Trophoblast cell (in vitro differentiated cells and primary cell): ENCODE data around the gene HPS5.
A peak's percentile ranks its signal among the peaks of the same experiment; 100 is the strongest.
"Not testable (repeated sequence)": the region's sequence is repeated elsewhere in the genome, so short reads cannot be mapped to it uniquely, and the experiment has no call there.

Source experiments
- DNase-seq, 2 donors: peaks; one replicate each; pipeline ENCODE4 v3.0.0-alpha.2; 2016
- H2AFZ ChIP-seq: 2 replicates; pipeline ENCODE4 v1.6.1; 2013; ENCODE audit warnings: low read length, moderate library complexity, mild to moderate bottlenecking; ENCODE audit not compliant: insufficient read depth, poor library complexity
- H2AK5ac ChIP-seq: 2 replicates; pipeline ENCODE4 v1.6.1; 2013; ENCODE audit warnings: mild to moderate bottlenecking, low read length
- H2BK120ac ChIP-seq: 2 replicates; pipeline ENCODE4 v1.6.1; 2013; ENCODE audit warnings: low read length, mild to moderate bottlenecking, moderate library complexity; ENCODE audit not compliant: insufficient read depth, poor library complexity
- H2BK12ac ChIP-seq: 2 replicates; pipeline ENCODE4 v1.6.1; 2013; ENCODE audit warnings: mild to moderate bottlenecking, low read length, moderate library complexity
- H2BK5ac ChIP-seq: 2 replicates; pipeline ENCODE4 v1.6.1; 2013; ENCODE audit warnings: low read length, low read depth, moderate library complexity, mild to moderate bottlenecking; ENCODE audit not compliant: poor library complexity
- H3K14ac ChIP-seq: 2 replicates; pipeline ENCODE4 v1.6.1; 2013; ENCODE audit warnings: mild to moderate bottlenecking, low read length
- H3K18ac ChIP-seq: 2 replicates; pipeline ENCODE4 v1.6.1; 2013; ENCODE audit warnings: mild to moderate bottlenecking, low read length
- H3K23ac ChIP-seq: 2 replicates; pipeline ENCODE4 v1.6.1; 2013; ENCODE audit warnings: low read length
- H3K27ac ChIP-seq: 2 replicates; pipeline ENCODE4 v1.5.1; 2013; ENCODE audit warnings: low read depth, mild to moderate bottlenecking, inconsistent platforms, low read length, moderate library complexity
- H3K27me3 ChIP-seq: 2 replicates; pipeline ENCODE4 v1.6.1; 2013; ENCODE audit warnings: inconsistent platforms, mild to moderate bottlenecking, low read length, moderate library complexity; ENCODE audit not compliant: insufficient read depth
- H3K36me3 ChIP-seq, 2 experiments: 1 replicate in 1 of 2; 2 replicates in 1 of 2; pipeline ENCODE4 v1.6.1; 2013; ENCODE audit warnings: low read length in 2 of 2, mild to moderate bottlenecking in 2 of 2, moderate library complexity in 1 of 2; ENCODE audit not compliant: insufficient read depth in 2 of 2, control insufficient read depth in 1 of 2
- H3K4ac ChIP-seq: 2 replicates; pipeline ENCODE4 v1.6.1; 2013; ENCODE audit warnings: low read depth, mild to moderate bottlenecking, low read length, moderate library complexity
- H3K4me1 ChIP-seq, 2 experiments: 1 replicate in 1 of 2; 2 replicates in 1 of 2; pipeline ENCODE4 v1.6.1; 2013; ENCODE audit warnings: low read length in 2 of 2, mild to moderate bottlenecking in 2 of 2, moderate library complexity in 1 of 2; ENCODE audit not compliant: insufficient read depth in 2 of 2, control insufficient read depth in 1 of 2
- H3K4me2 ChIP-seq: 2 replicates; pipeline ENCODE4 v1.6.1; 2013; ENCODE audit warnings: inconsistent platforms, mild to moderate bottlenecking, low read length, moderate library complexity
- H3K4me3 ChIP-seq: 2 replicates; pipeline ENCODE4 v1.5.1; 2013; ENCODE audit warnings: mild to moderate bottlenecking, low read depth, low read length, inconsistent platforms
- H3K79me1 ChIP-seq: one replicate; pipeline ENCODE4 v1.6.1; 2013; ENCODE audit warnings: low read length
- H3K79me2 ChIP-seq: 2 replicates; pipeline ENCODE4 v1.6.1; 2013; ENCODE audit warnings: low read length, mild to moderate bottlenecking; ENCODE audit not compliant: control insufficient read depth, insufficient read depth, poor library complexity
- H3K9ac ChIP-seq: 2 replicates; pipeline ENCODE4 v1.6.1; 2013; ENCODE audit warnings: mild to moderate bottlenecking, low read length
- H3K9me3 ChIP-seq: 2 replicates; pipeline ENCODE4 v1.6.1; 2013; ENCODE audit warnings: low read depth, mild to moderate bottlenecking, control low read depth, inconsistent platforms, low read length; ENCODE audit not compliant: insufficient read depth
- H4K12ac ChIP-seq: 2 replicates; pipeline ENCODE4 v1.6.1; 2013; ENCODE audit warnings: low read depth, mild to moderate bottlenecking, low read length, moderate library complexity
- H4K8ac ChIP-seq: 2 replicates; pipeline ENCODE4 v1.6.1; 2013; ENCODE audit warnings: low read depth, mild to moderate bottlenecking, low read length, moderate library complexity
- H4K91ac ChIP-seq: one replicate; pipeline ENCODE4 v1.6.1; 2013; ENCODE audit warnings: low read depth, mild to moderate bottlenecking, low read length, moderate library complexity
- WGBS: extraction: QIAGEN DNeasy Blood & Tissue Kit; methylation state at CpG from one replicate; pipeline ENCODE4 v1.1.7; 2013; ENCODE audit warnings: missing lambda C conversion rate; ENCODE audit not compliant: insufficient read length, insufficient coverage; ENCODE audit errors: extremely low coverage; 5-methylcytosine and 5-hydroxymethylcytosine counted together

Gene HPS5

GRCh38 chr11:18246379-18247190 lies 75.4 kb downstream of the HPS5 start:
- H3K23ac ChIP-seq, H3K9me3 ChIP-seq, H3K27ac ChIP-seq, H4K8ac ChIP-seq, H3K4me2 ChIP-seq, H3K79me2 ChIP-seq, H3K4ac ChIP-seq, H2BK5ac ChIP-seq, H2AK5ac ChIP-seq, H3K36me3 ChIP-seq, H3K18ac ChIP-seq, H3K4me1 ChIP-seq, H3K4me3 ChIP-seq, H3K27me3 ChIP-seq, DNase-seq, H4K12ac ChIP-seq, H4K91ac ChIP-seq, H2AFZ ChIP-seq, H3K14ac ChIP-seq, H2BK12ac ChIP-seq, H2BK120ac ChIP-seq, H3K9ac ChIP-seq, H3K79me1 ChIP-seq: not testable (repeated sequence)
- WGBS = no CpG with 5 or more reads among the region's 11 CpGs

DNA sequence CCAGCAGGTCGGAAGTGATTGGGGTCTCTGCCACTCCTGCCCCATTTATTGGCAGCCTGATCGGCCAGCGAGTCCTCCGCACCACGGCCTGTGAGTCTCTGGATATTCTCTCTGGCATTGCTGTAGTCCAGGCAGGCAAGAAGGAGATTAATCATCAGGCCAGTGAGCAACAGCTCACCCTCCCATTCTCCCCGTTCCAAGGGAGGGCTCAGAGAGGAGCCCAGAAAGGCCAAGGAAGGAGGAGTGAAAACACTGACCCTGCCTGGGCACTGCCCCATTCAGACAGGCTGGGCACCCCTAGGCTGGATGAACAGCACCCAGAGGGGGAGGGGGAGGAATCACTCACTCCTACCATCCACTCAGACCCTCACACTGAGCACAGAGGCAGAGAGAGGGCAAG lies 76.5 kb downstream of the HPS5 start:
- H4K8ac ChIP-seq = no peak overlapping the region
- no peak overlapping the region for H3K4me2 ChIP-seq
- H3K27me3 ChIP-seq = no peaks in the 10 kb centered on the region
- H3K9me3 ChIP-seq = no peaks in the 10 kb centered on the region
- no peak overlapping the region for H2AFZ ChIP-seq
- no peaks in the 10 kb centered on the region for H3K36me3 ChIP-seq
- no peak overlapping the region for H3K4ac ChIP-seq
- H3K79me2 ChIP-seq = no peaks in the 10 kb centered on the region
- H3K23ac ChIP-seq = no peak overlapping the region
- H2BK120ac ChIP-seq = no peak overlapping the region
- no peak overlapping the region for H2AK5ac ChIP-seq
- peaks cover 0 to 2% of the 10 kb centered on the region in 2 experiments for H3K4me1 ChIP-seq
- no peak overlapping the region for H2BK12ac ChIP-seq
- no peak for DNase-seq
- no peak overlapping the region for H3K9ac ChIP-seq
- H3K14ac ChIP-seq = no peak overlapping the region
- no CpG with 5 or more reads among the region's 6 CpGs for WGBS
- H3K79me1 ChIP-seq = no peaks in the 10 kb centered on the region
- no peak overlapping the region for H3K27ac ChIP-seq
- no peak overlapping the region for H2BK5ac ChIP-seq
- H4K91ac ChIP-seq = no peak overlapping the region
- H3K18ac ChIP-seq = no peak overlapping the region
- H3K4me3 ChIP-seq = no peak overlapping the region
- H4K12ac ChIP-seq = no peak overlapping the region

DNA sequence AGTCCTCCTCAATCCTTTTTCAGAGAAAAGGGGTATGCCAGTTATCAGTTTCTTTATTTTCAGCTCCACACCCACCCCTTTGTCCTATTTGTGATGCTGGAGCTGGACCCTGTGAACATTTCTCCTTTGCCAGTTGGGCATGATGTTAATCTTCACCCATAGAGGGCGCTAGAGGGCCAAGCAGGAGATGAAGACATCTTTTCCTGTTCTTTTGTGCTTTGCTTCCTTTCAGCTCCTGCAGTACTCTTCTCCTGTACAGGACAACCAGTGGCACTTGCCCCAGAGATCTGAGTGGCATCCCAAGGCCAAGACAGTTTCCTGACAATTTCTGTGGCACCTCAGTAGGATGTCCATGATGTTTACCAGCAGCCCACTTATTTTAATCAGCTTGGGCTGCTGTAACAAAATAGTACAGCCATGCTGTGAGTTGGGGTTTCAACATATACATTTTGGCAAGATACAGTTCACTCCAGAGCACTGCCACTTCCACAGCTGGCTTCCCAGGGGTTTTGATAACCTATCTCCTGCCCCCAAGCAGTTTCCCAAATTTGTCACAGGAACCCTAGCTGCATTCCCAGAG lies 78.1 kb downstream of the HPS5 start:
- no peak overlapping the region for H3K27ac ChIP-seq
- H2BK120ac ChIP-seq = no peak overlapping the region
- H3K4me2 ChIP-seq = no peak overlapping the region
- no peaks in the 10 kb centered on the region for H3K79me1 ChIP-seq
- no peaks in the 10 kb centered on the region for H3K4me1 ChIP-seq
- no peak overlapping the region for H3K23ac ChIP-seq
- H3K9me3 ChIP-seq = no peaks in the 10 kb centered on the region
- H4K91ac ChIP-seq = no peak overlapping the region
- H3K9ac ChIP-seq = no peak overlapping the region
- peak; percentile 34 to 79 for DNase-seq
- H3K4ac ChIP-seq = no peak overlapping the region
- no peak overlapping the region for H2AFZ ChIP-seq
- no peak overlapping the region for H2BK12ac ChIP-seq
- no peak overlapping the region for H3K4me3 ChIP-seq
- no peak overlapping the region for H2BK5ac ChIP-seq
- no peaks in the 10 kb centered on the region for H3K79me2 ChIP-seq
- H3K27me3 ChIP-seq = no peaks in the 10 kb centered on the region
- WGBS = no CpG with 5 or more reads among the region's 1 CpG
- H4K8ac ChIP-seq = no peak overlapping the region
- H2AK5ac ChIP-seq = no peak overlapping the region
- no peaks in the 10 kb centered on the region for H3K36me3 ChIP-seq
- no peak overlapping the region for H3K14ac ChIP-seq
- H3K18ac ChIP-seq = no peak overlapping the region
- H4K12ac ChIP-seq = no peak overlapping the region

- Histone ChIP-seq H3K27me3 (no peaks in the 10 kb centered on the region), H3K9me3 (no peaks in the 10 kb centered on the region), H3K4me1 (no peaks in the 10 kb centered on the region), H3K4me3 (no peak overlapping the region), H2AFZ (no peak overlapping the region), H4K8ac (no peak overlapping the region), H3K14ac (no peak overlapping the region), H2BK120ac (no peak overlapping the region), H4K91ac (no peak overlapping the region), H3K27ac (no peak overlapping the region), H3K4ac (no peak overlapping the region), H3K79me2 (no peaks in the 10 kb centered on the region), H3K36me3 (no peaks in the 10 kb centered on the region), H4K12ac (no peak overlapping the region), H3K18ac (no peak overlapping the region), H3K4me2 (no peak overlapping the region), H2BK5ac (no peak overlapping the region), H3K9ac (no peak overlapping the region), H2BK12ac (no peak overlapping the region), H3K79me1 (no peaks in the 10 kb centered on the region), H2AK5ac (no peak overlapping the region), H3K23ac (no peak overlapping the region)
- no CpG with 5 or more reads among the region's 1 CpG for WGBS
- DNase-seq = no peak
Observed at GRCh38 chr11:18239655-18240054, 82.3 kb downstream of the HPS5 start.
